ENCODE results near the gene ST6GALNAC6.
"Not testable (repeated sequence)": the region's sequence is repeated elsewhere in the genome, so short reads cannot be mapped to it uniquely, and the experiment has no call there.

The ST6GALNAC6 gene

DNA sequence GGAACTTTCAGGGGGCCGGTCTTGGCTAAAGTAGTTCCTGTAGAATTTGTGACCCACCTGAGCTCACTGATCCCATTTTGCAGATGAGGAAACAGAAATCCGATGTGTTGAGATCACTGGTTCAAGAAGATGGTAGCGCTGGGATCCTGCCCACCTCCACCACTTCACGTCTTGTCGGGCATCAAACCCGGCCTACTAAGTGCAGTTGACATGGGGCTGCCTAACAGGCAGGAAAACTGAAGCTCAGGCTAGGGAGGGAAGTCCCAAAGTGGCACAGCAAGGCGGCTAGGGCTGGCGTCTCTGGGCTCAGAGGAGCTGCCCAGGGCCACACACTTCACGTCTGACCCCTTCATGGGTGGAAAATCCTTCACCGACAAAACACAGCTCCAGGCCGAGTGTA lies 44.4 kb downstream of the ST6GALNAC6 start:
- DNase-seq (ENCODE audit: low spot score), result no peak

DNA sequence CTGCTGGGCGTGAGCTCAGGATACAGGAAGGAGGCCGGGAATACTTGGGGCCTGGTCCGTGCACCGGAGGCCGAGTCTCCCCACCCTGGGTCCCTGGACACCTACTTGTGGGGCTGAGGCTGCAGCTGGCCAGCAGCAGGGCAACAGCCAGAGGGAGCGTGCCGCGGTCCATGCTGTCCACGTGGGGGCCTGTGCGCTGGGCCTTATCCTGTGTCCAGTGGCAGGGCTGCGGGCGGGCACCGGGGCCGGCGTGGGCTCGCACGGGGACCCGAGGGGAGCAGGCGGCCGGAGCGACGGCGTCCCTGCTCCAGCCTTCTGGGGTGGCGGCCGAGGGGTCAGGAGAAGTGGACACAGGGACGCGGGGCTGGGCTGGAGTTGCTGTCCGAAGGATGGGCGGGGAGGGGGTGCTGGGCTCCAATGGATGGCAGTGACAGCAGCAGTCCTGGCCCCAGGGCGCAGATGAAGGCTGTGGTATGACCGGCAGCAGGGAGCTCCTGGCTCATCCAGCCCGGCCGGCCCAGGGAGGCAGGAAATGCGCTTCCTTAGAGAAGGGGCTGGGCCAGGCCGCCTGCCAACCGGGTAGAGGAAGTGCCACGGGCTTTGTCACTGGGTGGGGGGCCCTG lies 45.1 kb downstream of the ST6GALNAC6 start, which contains the start of gene ENG:
Gene ENG (minus strand): TSS at position 475 of the 623 bp plus-strand sequence. CDS start 303 bp downstream, at position 172.
- no peak for DNase-seq (ENCODE audit: low spot score)

DNA sequence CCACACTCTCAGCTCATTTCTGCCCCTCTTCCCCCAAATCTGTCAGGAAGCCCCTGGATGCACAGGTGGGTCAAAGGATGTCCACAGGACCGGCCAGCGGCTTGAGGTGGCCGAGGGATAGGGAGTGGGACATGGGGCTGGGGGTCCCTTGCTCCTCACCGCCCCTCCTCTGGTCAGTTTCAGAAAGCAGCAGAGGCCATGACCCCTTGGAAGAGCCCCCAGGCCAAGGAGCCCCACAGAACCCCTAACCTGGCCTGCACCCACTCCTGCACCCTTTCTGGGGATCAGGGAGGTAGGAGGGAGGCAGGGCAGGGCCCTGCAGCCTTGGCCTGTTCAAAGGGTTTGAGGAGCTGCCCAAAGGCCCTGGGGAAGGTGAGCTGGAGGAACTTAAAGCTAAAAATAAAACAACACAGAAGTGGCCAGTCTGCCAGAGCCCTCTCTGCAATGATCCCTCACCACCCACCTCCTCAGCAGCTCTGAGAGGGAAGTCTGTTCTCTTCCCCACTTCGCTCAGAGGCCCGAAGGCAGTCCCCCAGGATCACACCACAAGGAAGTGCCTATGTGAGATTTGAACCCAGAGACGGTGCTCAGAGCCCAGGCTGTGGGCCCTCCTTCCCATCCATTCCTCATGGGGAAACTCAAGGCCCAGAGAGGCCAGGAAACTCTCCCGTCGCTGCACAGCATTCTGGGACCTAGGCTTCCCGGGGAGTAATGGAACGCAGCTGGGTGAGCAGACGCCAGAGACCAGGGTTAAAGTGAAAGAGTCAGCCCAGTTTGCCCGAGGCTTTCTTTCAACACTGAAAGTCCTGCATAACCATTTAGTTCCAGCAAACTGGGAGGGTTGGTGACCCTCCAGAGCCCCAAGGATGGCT lies 45.9 kb downstream of the ST6GALNAC6 start:
- no peak for DNase-seq (ENCODE audit: low spot score)

DNA sequence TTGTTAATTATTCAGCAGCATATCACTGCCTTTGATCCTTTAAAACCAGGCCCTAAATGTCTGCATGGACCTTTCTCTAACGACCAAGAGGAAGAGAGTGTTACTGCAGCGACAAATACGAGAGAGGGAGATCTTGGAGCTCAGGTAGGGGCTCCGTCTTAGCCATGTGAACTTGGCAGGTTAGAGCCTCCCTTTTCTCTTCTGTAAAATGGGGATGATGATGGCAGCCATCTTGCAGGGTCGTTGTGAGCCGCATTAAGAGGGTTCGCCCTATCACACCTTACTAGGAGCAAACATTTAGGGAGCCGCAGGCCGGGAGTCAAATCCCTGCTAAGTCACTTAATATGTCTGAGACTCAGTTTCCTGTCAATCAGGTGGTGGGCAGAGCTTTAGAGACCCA lies 46.6 kb downstream of the ST6GALNAC6 start:
- no peak for DNase-seq (ENCODE audit: low spot score)

DNA sequence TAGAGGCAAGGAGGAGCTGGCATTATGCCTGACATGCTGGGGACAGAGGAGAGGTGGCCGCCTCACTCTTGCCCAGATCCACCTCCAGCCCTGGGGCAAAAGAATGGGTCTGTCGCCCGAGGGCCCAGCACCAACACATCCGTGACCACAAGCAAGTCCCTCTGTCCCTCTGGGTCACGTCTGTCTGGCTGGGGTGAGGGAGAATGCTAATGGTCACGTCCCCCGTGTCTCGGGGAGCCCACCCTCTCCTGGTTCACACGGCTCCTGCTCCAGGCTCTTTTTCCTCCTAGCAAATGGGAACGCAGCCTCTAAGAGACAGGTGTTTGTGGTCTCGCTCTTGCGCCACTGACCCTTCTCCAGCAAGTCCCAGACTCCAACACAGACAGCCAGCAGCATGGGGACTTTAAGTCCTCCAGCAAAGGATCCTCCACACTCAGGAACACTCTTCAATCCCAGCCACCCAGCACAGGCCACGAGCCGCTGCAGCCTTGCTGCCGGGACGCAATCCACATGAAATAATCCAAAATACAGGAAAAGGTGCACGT lies 49.0 kb downstream of the ST6GALNAC6 start:
- DNase-seq (ENCODE audit: low spot score), result no peak

DNA sequence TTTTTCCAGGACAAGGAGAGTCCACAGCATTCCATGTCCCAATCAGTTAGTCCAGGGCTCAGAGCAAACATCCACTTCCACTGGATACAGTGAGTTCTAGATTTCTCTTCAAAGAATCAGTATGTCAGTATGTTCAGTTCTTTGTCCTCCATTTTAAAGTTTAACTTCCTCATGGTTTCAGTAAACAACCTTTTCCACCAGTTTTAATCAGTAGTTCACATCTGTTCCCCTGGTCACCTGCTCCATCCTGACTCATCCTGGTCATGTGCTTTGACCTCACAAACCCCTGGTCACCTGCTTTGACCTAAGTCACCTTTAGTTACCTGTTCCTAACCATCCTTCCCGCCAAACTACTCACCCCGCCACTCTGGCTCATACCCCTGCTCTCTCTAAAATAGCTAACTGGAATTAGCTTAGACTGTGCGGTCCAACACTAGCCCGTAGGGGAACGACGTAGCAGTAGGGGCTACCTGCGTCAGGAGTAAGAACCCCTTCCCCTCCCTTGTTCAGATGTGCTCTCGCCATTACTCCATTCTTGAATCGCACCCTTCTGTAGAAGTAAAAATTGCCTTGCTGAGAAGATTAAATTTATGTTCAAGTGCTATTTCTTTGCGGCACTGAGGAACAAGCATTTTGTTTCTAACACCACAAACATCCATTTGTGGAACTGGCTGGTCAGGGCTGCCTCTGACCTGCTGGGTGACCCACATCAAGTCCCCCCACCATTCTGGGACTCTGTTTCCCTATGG lies 50.5 kb downstream of the ST6GALNAC6 start:
- DNase-seq (ENCODE audit: low spot score), result no peak

DNA sequence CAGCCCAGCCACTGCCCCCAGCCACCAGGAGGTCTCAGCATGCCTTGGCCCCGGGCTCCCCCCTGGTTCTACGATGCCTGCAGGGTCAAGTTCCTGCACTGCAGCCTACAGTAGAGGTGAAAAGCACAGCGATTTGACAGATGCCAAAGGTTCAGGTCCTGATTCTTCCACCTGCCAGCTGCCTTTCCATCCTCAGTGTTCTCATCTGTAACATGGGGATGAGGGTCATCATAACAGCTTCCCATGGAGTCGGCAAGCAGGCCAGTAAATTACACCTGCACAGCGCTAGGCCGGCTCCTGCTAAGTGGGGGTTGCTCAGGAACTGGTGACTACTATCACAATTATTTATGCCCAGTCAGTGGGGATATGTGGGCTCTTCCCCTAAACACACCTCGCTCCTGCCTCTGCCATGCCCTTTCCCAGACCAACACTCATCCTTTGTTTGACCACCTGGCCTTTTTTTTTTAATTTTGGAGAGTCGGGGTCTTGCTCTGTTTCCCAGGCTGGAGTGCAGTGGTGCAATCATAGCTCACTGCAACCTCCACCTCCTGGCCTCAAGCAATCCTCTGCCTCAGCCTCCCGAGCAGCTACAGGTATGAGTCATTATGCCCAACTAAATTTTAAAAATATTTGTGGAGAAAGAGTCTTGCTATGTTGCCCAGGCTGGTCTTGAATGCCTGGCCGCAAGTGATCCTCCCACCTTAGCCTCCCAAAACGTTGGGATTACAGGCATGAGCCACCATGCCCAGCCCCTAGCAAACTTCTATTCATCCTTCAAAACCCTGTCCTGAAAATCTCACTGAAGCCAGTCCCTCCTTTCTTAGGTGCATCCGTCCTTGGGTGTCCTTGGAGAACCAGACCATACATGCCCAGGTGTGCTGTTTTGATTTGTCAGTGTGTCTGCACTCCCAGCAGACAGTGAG lies 51.3 kb downstream of the ST6GALNAC6 start:
- DNase-seq (ENCODE audit: low spot score), result no peak

DNA sequence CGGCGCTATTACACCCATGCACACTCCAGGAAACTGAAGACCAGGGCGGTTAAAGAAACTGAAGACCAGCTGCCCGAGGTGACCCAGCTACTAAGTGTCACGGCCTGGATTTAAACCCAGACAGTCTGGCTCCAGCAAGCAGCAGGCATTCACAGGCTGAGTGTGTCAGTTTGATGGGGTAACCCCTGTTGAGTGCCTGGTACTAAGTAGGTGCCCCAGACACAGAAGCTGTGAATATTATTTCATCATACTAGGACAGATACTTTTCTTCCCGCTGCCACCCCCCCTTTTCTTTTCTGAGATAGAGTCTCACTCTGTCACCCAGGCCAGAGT lies 52.3 kb downstream of the ST6GALNAC6 start:
- DNase-seq (ENCODE audit: low spot score), result no peak

DNA sequence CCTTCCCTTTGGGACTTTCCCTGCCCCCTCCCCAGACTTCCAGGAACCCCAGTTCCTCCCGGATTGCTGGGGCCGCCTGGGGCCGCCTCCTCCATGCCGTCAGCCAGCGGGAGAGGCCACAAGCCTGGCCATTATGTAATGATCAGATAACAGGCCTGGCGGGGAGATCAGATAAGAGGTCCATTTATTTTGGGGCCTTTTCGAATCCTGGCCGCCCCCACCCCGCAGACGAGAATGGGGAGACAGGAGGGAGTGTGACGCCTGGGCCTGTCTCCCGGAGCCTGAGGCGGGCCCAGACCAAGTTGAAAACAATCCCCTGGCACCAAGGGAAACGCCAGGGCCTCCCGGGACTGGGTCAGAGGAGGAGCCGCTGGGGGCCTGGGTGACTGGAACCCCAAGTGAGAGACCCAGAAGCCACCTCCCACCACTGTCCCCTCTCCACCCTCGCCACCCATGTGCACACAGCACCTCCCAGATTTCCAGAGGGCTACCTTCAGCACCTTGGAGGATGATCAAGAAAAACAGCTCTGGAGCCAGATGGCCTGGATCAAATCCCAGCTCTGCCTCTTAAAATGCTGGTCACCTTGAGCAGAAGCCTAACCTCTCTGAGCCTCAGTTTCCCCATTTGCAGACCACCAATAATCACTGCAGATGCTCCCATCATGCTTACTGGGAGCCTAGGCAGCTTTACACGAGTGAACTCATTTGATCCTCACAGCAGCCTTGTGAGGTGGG lies 52.8 kb downstream of the ST6GALNAC6 start:
- no peak for DNase-seq (ENCODE audit: low spot score)

DNA sequence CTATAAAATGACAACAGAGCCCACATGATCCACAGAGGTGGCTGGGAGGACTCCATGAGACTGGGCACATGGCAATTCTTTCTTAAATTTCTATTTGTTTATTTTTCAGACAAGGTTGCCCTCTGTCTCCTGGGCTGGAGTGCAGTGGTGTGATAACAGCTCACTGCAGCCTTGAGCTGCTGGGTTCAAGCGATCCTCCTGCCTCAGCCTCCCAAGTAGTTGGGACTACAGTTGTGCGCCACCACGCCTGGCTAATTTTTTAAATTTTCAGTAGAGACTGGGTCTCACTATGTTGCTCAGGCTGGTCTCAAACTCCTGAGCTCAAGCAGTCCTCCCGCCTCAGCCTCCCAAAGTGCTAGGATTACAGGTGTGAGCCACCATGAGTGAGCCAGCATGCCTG lies 53.8 kb downstream of the ST6GALNAC6 start:
- DNase-seq (ENCODE audit: low spot score), result not testable (repeated sequence)

DNA sequence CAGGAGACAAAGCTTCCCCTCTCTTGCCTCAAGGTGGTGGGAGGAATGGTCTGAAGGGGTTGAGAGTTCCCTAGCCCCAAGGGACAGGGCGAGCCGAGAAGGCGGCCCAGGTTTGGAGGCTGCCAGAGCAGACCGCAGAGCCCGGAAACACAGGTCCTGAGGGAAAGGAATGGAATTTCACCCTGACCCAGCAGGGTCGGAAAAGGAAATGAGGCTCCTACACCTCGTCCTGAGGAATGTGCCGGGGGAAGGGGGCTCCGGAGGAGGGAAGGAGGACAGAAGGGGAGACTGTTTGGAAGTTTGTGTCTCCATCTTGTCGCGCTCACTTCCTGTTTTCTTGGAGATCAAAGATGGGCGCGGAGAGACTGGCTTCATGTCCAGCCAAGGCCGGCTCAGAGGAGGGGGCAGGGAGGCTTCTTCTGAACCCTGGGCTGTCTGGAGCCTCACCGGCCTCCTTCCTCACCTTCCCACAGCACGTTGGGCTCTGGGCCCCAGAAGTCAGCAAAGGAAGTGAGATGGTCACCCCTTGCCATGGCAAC lies 54.5 kb downstream of the ST6GALNAC6 start:
- DNase-seq (ENCODE audit: low spot score), result no peak

DNA sequence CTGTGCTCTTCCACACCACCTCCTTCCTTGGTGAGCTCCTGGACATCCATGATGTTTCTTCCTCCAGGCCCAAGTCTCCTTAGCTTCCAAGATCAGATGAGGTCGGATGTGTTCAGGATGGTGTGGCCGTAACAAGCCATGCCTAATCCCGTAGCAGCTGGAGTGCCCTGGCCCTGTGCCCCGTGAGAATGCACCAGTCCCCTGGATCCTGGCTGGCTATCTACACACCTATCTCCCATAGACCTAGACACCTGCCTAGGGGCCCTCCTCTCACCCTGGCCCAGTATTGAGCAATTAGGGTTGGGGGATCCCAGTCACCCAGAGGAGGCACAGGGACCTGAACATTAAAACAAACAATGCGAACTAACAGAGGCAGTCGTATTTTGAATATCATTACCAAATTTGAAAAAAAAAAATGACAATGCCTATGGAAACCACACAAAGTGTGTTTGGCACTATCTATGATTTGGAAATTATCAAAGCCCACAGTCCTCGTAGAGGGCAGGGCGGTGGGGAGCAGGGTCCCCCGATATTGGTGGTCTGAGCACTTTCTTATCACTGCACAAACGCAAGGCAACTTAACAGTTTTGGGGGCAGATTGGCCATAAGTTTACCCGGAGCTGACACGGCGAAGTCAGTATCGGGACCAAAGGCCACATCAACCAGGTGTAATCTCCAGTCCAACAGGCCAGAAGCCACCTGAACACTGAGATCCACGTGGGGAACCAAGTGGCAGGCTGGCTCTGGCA lies 58.1 kb downstream of the ST6GALNAC6 start:
- no peak for DNase-seq (ENCODE audit: low spot score)

DNA sequence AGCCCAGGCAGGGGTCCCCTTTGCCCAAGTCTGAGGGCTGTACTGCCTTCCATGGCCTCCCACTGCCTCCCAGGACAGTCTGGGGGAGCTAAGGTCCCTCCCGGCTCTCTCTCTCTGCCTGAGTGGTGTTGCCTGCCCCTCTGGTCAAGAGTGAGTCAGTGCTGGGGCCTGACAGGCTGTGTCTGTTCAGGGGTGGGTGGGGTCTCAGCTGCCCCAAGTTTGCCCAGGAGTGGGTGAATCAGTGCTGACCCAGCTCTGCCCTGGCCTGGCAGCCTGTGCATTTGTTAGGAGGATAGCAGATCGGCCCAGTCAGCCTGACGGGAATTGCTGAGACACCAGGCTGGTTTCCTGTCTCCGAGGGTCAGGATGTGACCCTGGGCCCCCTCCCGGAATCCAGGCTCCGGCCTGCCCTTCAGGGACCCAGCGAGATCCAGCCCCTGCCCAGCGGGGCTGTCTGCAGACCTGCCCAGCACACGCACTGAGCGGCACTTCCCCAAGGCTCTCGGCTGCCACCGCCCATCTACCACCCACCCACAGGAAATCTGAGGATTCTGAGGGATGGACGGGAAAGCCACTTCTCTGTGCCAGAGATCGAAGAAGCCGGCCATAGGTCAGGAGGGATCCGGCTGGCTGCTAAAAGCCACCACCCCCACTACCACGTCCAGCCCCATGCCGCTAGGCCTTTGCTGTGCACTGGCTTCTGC lies 60.9 kb downstream of the ST6GALNAC6 start:
- no peak for DNase-seq (ENCODE audit: low spot score)

DNA sequence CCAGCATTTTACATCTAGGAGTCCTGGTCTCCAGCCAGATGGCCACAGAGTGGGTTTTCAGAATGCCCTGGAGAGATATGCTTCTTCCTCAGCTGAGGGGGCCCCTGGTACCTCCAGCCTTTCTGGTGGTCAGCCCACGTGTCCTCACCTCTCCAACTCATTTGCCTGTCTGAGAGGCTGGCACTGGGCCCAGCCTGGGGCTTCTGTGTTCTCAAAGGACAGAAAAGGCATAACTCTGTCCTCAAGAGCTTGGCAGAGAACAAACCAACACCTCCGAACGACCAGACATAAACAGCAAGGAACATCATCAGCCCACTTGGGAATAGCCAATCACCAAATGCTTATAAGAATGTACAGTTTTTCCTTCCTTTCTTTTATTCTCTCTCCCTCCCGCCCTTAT lies 62.1 kb downstream of the ST6GALNAC6 start:
- no peak for DNase-seq (ENCODE audit: low spot score)

DNA sequence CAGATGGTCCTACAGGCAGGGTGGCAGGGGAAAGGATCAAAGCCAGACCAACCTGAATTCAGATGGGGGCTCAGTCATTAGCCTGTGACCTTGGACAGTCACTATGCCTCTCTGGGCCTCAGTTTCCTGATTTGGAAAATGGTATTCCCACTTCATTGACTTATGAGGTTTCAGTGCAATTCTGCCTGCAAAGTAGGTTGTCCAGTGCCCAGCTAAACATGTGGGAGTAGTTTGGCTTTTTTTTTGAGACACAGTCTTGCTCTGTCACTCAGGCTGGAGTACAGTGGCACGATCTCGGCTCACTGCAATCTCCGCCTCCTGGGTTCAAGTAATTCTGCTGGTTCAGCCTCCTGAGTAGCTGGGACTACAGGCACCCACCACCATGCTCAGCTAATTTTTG lies 62.8 kb downstream of the ST6GALNAC6 start:
- not testable (repeated sequence) for DNase-seq (ENCODE audit: low spot score)

DNA sequence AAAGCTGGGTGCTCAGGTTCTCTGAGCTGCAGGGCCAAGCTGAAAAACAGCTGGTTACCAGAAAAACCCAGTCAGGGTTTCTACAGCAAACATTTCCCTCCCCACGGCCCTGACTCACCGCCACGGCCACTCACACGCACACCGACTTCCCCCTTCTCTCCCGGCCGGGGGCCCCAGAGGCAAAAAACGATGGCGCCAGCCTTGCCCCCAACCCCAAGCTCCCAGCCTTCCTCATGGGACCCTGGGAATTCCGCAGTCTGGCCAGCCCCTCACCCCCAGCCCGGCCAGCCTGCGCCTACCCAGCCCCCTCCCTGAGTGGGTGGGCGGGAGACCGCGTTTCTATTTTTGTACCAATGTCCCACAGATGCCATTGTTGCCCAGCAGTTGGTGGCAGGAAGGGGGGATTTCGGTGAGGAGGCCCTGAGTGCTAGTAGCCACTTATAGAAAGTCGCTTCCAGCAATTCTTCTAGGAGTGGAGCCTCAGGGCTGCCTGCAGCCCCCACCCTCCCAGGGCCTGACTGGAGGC lies 63.3 kb downstream of the ST6GALNAC6 start:
- DNase-seq (ENCODE audit: low spot score), result no peak
